ENCODE data around the gene LPP.

DNA sequence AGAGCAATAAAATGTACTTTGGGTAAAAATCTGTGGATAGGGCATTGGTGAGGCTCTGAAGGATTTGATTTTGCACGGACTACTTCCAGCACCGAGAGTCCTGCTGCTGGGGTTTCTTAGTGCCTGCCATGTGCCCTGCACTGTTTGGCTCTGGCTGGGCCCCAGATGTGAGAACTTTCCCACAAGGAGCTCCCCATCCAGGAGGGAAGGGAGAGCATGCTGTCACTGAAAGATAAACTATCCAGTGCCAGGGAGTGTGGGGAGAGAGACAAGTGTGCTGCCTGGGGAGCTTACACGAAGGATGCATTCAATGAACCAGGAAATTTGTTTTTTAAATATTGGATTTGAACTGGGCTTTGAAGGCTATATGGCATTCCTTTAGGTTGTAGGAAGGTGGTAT, 30.2 kb downstream of the LPP start:
- TF ChIP-seq, protein P1, sequence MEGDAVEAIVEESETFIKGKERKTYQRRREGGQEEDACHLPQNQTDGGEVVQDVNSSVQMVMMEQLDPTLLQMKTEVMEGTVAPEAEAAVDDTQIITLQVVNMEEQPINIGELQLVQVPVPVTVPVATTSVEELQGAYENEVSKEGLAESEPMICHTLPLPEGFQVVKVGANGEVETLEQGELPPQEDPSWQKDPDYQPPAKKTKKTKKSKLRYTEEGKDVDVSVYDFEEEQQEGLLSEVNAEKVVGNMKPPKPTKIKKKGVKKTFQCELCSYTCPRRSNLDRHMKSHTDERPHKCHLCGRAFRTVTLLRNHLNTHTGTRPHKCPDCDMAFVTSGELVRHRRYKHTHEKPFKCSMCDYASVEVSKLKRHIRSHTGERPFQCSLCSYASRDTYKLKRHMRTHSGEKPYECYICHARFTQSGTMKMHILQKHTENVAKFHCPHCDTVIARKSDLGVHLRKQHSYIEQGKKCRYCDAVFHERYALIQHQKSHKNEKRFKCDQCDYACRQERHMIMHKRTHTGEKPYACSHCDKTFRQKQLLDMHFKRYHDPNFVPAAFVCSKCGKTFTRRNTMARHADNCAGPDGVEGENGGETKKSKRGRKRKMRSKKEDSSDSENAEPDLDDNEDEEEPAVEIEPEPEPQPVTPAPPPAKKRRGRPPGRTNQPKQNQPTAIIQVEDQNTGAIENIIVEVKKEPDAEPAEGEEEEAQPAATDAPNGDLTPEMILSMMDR (IDR thresholded peaks at IDR 0.05; ENCODE audit: low read depth, low read length, poor library complexity, severe bottlenecking) = no peak
- no peak for TF ChIP-seq EZH2phosphoT487 (IDR thresholded peaks at IDR 0.05; ENCODE audit: borderline replicate concordance, low read length)
